GM23338 (cell line): ENCODE data around the gene ARHGEF10L. TPM values are rescaled to one million over a fixed set of nuclear protein-coding genes. Genes with fewer than 3 reads are reported as not detected.

ENCODE experiments used
- ATAC-seq: fragments of 200-7000 bp; cut with Tn5 transposase; 3 replicates; pipeline ENCODE4 v1.9.1; 2020
- DNase-seq: peaks from one replicate; pipeline ENCODE4 v3.0.0-alpha.2; 2015; ENCODE audit warnings: low spot score
- H2AFZ ChIP-seq: fragments of 200-600 bp; sonication (generic); 2 replicates; pipeline ENCODE4 v1.8.0; 2016; ENCODE audit warnings: antibody characterized with exemption, mild to moderate bottlenecking, moderate library complexity
- H3F3A ChIP-seq: fragments of 200-600 bp; sonication (generic); replicated peaks from 2 replicates; pipeline ENCODE4 v1.8.0; 2017; ENCODE audit warnings: antibody characterized with exemption, mixed run types, low read depth
- H3K27ac ChIP-seq: fragments of 200-600 bp; sonication (generic); 2 replicates; pipeline ENCODE4 v1.6.1; 2016; ENCODE audit warnings: low read depth
- H3K27me3 ChIP-seq: fragments of 200-600 bp; sonication (generic); 2 replicates; pipeline ENCODE4 v1.8.0; 2016; ENCODE audit warnings: mild to moderate bottlenecking, mixed run types, moderate library complexity; ENCODE audit not compliant: insufficient read depth
- H3K36me3 ChIP-seq: fragments of 200-600 bp; sonication (generic); 2 replicates; pipeline ENCODE4 v1.8.0; 2016; ENCODE audit warnings: mild to moderate bottlenecking; ENCODE audit not compliant: insufficient read depth
- H3K4me1 ChIP-seq: fragments of 200-600 bp; sonication (generic); 2 replicates; pipeline ENCODE4 v1.8.0; 2016; ENCODE audit warnings: mild to moderate bottlenecking, moderate library complexity; ENCODE audit not compliant: insufficient read depth
- H3K4me2 ChIP-seq: fragments of 200-600 bp; sonication (generic); 2 replicates; pipeline ENCODE4 v1.7.1; 2017; ENCODE audit warnings: mixed run types
- H3K4me3 ChIP-seq: fragments of 200-600 bp; sonication (generic); 2 replicates; pipeline ENCODE4 v1.6.1; 2016; ENCODE audit warnings: mixed run types
- H3K79me2 ChIP-seq: fragments of 200-600 bp; sonication (generic); replicated peaks from 2 replicates; pipeline ENCODE4 v1.8.0; 2017; ENCODE audit warnings: mild to moderate bottlenecking; ENCODE audit not compliant: insufficient read depth
- H3K9me2 ChIP-seq: fragments of 200-600 bp; sonication (generic); 2 replicates; pipeline ENCODE4 v1.8.0; 2017; ENCODE audit not compliant: insufficient read depth
- H4K20me1 ChIP-seq: fragments of 200-600 bp; sonication (generic); replicated peaks from 2 replicates; pipeline ENCODE4 v1.8.0; 2017; ENCODE audit warnings: mild to moderate bottlenecking; ENCODE audit not compliant: insufficient read depth
- H3K27ac Mint-ChIP-seq: 2 replicates; pipeline ENCODE4 v1.8.0; 2020; ENCODE audit warnings: inconsistent platforms, mild to moderate bottlenecking, moderate library complexity, mixed read lengths
- H3K27me3 Mint-ChIP-seq: 3 replicates; pipeline ENCODE4 v1.8.0; 2022; ENCODE audit warnings: low read depth, mild to moderate bottlenecking, moderate library complexity, mixed read lengths, inconsistent platforms; ENCODE audit not compliant: insufficient read depth, poor library complexity
- H3K36me3 Mint-ChIP-seq: 3 replicates; pipeline ENCODE4 v1.8.0; 2021; ENCODE audit warnings: low read depth, mild to moderate bottlenecking, inconsistent platforms, moderate library complexity, mixed read lengths
- H3K4me1 Mint-ChIP-seq: 3 replicates; pipeline ENCODE4 v1.8.0; 2020; ENCODE audit warnings: mild to moderate bottlenecking, inconsistent platforms, mixed read lengths
- H3K4me3 Mint-ChIP-seq: 3 replicates; pipeline ENCODE4 v1.8.0; 2021; ENCODE audit warnings: moderate library complexity, mild to moderate bottlenecking, inconsistent platforms, mixed read lengths
- H3K9me3 Mint-ChIP-seq: 3 replicates; pipeline ENCODE4 v1.8.0; 2020; ENCODE audit warnings: moderate library complexity, mild to moderate bottlenecking, inconsistent platforms, mixed read lengths
- CREB1 ChIP-seq: fragments of 250-450 bp; sonication (Bioruptor Pico); IDR thresholded peaks from 2 replicates; pipeline ENCODE4 v1.5.0; 2020; ENCODE audit warnings: low read depth, mild to moderate bottlenecking, moderate library complexity
- EZH2 ChIP-seq: fragments of 200-600 bp; sonication (generic); IDR thresholded peaks from one replicate; pipeline ENCODE4 v1.8.0; 2017; ENCODE audit warnings: antibody characterized with exemption, mild to moderate bottlenecking, low read depth; ENCODE audit not compliant: unreplicated experiment
- EZH2phosphoT487 ChIP-seq: fragments of 200-600 bp; sonication (generic); IDR thresholded peaks from one replicate; pipeline ENCODE4 v1.8.1; 2018; ENCODE audit warnings: antibody characterized with exemption; ENCODE audit not compliant: unreplicated experiment
- JUNB ChIP-seq: IDR thresholded peaks from one replicate; pipeline ENCODE4 v1.6.1; 2016; ENCODE audit warnings: antibody characterized with exemption; ENCODE audit not compliant: unreplicated experiment
- NANOG ChIP-seq: IDR thresholded peaks from 2 replicates; pipeline ENCODE4 v1.6.1; 2016; ENCODE audit warnings: antibody characterized with exemption, borderline replicate concordance
- POLR2AphosphoS5 ChIP-seq: IDR thresholded peaks from 2 replicates; pipeline ENCODE4 v1.6.1; 2016; ENCODE audit warnings: antibody characterized with exemption, low read depth
- REST ChIP-seq: IDR thresholded peaks from one replicate; pipeline ENCODE4 v1.6.1; 2018; ENCODE audit warnings: antibody characterized with exemption; ENCODE audit not compliant: unreplicated experiment
- STAT1 ChIP-seq: IDR thresholded peaks from one replicate; pipeline ENCODE4 v1.6.1; 2016; ENCODE audit warnings: antibody characterized with exemption; ENCODE audit not compliant: unreplicated experiment
- ZNF114 ChIP-seq: fragments of 250-450 bp; sonication (Bioruptor Pico); IDR thresholded peaks from 2 replicates; pipeline ENCODE4 v1.5.0; 2020; ENCODE audit warnings: mild to moderate bottlenecking, moderate library complexity
- ZNF331 ChIP-seq: fragments of 250-450 bp; sonication (Bioruptor Pico); IDR thresholded peaks from 2 replicates; pipeline ENCODE4 v1.5.0; 2020; ENCODE audit warnings: low read depth, mild to moderate bottlenecking, moderate library complexity
- ZNF462 ChIP-seq: fragments of 250-450 bp; sonication (Bioruptor Pico); IDR thresholded peaks from 2 replicates; pipeline ENCODE4 v1.5.0; 2020; ENCODE audit warnings: mild to moderate bottlenecking, moderate library complexity
- polyA plus RNA-seq: library from polyadenylated mRNA; unstranded; fragments of >200 nt; fragmentation: Nextera tagmentation; extraction: Ambion mirVana; gene quantifications from 2 replicates; pipeline ENCODE4 v1.2.1, GENCODE V29; 2016
- total RNA-seq: library from RNA; depleted of rRNA; stranded (reverse); fragments of >200 nt; shearing (Covaris generic); gene quantifications from 2 replicates; pipeline ENCODE4 v1.2.3, GENCODE V29; 2014
- TF ChIP-seq, protein P1 (sequence below): IDR thresholded peaks from 2 replicates; pipeline ENCODE4 v1.6.1; 2016; ENCODE audit warnings: antibody characterized with exemption
- TF ChIP-seq, protein P2 (sequence below), 2 experiments: fragments of 200-600 bp in 1 of 2; sonication (generic) in 1 of 2; conservative IDR thresholded peaks; 2 replicates each; pipeline versions ENCODE4 v1.5.1 to v1.6.1; 2016 to 2017; ENCODE audit warnings: antibody characterized with exemption in 2 of 2, low read depth in 2 of 2, mild to moderate bottlenecking in 2 of 2, moderate library complexity in 1 of 2

Gene ARHGEF10L
- total and polyA plus RNA-seq, 2 experiments from 2014 or later: 12.1 to 46.8 TPM

DNA sequence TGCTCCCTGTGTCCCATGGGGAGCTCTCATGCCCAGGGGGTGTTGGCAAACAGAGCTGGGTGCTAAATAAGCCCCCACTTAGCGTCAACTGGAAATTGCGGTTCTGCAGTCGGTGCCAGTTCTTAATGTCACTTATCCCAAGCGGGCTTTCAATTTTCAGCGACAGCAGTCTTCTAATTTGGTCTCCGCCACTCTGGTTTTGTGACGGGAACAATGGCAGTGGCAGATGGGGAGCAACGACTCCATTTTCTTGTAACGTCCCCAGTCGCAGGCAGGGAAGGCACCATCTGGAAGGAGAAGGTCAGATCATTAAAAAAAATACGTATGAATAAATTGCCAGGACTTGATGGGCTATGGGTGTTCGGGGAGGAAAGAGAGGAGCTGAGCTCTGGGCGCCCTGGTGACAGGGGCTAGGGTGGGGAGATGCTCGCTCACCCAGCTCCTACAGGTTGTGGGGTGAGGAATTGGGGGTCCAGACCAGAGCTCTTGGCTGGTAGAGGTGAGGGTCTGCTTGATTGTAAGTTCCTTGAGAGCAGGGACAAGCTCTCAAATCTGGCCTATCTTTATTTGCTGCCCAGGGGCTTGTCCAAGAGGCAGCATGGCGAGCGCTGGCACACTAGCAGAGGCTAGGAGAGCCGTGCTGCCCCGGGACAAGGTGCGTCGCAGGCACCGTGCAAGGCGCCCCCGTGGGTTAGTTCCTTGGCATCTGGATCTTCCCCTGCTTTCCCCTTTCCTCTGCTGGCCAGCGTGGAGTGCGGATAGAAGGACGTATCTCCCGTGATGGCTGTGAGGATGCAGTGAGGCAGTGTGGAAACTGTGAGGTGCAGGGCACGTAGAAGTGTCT, 105.8 kb downstream of the ARHGEF10L start:
- no peak overlapping the region for H3K27ac ChIP-seq
- H3K4me3 ChIP-seq: no peak overlapping the region
- H3K9me3 Mint-ChIP-seq: no peaks in the 10 kb centered on the region
- H3K9me2 ChIP-seq: no peaks in the 10 kb centered on the region
- H3K27ac Mint-ChIP-seq: no peak overlapping the region
- no peaks in the 10 kb centered on the region for H4K20me1 ChIP-seq
- no peak for TF ChIP-seq ZNF462
- TF ChIP-seq STAT1: no peak
- no peak for TF ChIP-seq ZNF331 (CRISPR knock-in tag)
- no peak for TF ChIP-seq JUNB
- TF ChIP-seq, protein P1, sequence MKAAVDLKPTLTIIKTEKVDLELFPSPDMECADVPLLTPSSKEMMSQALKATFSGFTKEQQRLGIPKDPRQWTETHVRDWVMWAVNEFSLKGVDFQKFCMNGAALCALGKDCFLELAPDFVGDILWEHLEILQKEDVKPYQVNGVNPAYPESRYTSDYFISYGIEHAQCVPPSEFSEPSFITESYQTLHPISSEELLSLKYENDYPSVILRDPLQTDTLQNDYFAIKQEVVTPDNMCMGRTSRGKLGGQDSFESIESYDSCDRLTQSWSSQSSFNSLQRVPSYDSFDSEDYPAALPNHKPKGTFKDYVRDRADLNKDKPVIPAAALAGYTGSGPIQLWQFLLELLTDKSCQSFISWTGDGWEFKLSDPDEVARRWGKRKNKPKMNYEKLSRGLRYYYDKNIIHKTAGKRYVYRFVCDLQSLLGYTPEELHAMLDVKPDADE: no peak
- TF ChIP-seq NANOG: no peak
- no peak for TF ChIP-seq CREB1 (CRISPR knock-in tag)
- no peak for TF ChIP-seq ZNF114
- TF ChIP-seq EZH2phosphoT487: no peak
- TF ChIP-seq, protein P2, sequence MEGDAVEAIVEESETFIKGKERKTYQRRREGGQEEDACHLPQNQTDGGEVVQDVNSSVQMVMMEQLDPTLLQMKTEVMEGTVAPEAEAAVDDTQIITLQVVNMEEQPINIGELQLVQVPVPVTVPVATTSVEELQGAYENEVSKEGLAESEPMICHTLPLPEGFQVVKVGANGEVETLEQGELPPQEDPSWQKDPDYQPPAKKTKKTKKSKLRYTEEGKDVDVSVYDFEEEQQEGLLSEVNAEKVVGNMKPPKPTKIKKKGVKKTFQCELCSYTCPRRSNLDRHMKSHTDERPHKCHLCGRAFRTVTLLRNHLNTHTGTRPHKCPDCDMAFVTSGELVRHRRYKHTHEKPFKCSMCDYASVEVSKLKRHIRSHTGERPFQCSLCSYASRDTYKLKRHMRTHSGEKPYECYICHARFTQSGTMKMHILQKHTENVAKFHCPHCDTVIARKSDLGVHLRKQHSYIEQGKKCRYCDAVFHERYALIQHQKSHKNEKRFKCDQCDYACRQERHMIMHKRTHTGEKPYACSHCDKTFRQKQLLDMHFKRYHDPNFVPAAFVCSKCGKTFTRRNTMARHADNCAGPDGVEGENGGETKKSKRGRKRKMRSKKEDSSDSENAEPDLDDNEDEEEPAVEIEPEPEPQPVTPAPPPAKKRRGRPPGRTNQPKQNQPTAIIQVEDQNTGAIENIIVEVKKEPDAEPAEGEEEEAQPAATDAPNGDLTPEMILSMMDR (conservative IDR thresholded peaks at IDR 0.05; ENCODE audit: low read depth in 2 of 2): no peak
- no peak for TF ChIP-seq EZH2
- TF ChIP-seq REST: no peak
- TF ChIP-seq POLR2AphosphoS5: no peak
- peaks cover 18% of the 10 kb centered on the region for H3K27me3 Mint-ChIP-seq
- H3K36me3 Mint-ChIP-seq: peaks cover 22% of the 10 kb centered on the region
- ATAC-seq (no peak), DNase-seq (no peak)
- H3K4me2 ChIP-seq: no peak overlapping the region
- H3K4me3 Mint-ChIP-seq: no peak overlapping the region
- no peaks in the 10 kb centered on the region for H3K27me3 ChIP-seq
- peaks cover 4% of the 10 kb centered on the region; the same call in 2 of the 3 replicates for H3K4me1 Mint-ChIP-seq
- H3K4me1 ChIP-seq: no peaks in the 10 kb centered on the region
- H2AFZ ChIP-seq: no peak overlapping the region
- no peaks in the 10 kb centered on the region for H3F3A ChIP-seq
- peaks cover 6% of the 10 kb centered on the region; the same call in 1 of the 2 replicates for H3K36me3 ChIP-seq
- H3K79me2 ChIP-seq: no peaks in the 10 kb centered on the region
